HEK293 (cell line): ENCODE measurements around the gene NELL1.

Experiments used
- CTCF ChIP-seq: fragments of 450-650 bp; formaldehyde crosslinking; IDR thresholded peaks from 2 replicates; pipeline ENCODE4 v1.5.1; 2016; ENCODE audit warnings: missing biosample characterization, missing genetic modification characterization
- PRDM6 ChIP-seq: fragments of 450-650 bp; formaldehyde crosslinking; IDR thresholded peaks from 2 replicates; pipeline ENCODE4 v1.5.1; 2017; ENCODE audit warnings: missing biosample characterization, missing genetic modification characterization

GRCh38 chr11:20626279-20626678 is 43.1 kb upstream of the NELL1 start:
- TF ChIP-seq PRDM6 (tag by site-specific recombination) = no peak
- TF ChIP-seq CTCF = no peak
